GM13977 (cell line): ENCODE data around the gene OPTN.
A peak's percentile ranks its signal among the peaks of the same experiment; 100 is the strongest.

ENCODE experiments used
- DNase-seq: peaks from one replicate; pipeline ENCODE4 v3.0.0; 2012; ENCODE audit warnings: low spot score
- CTCF ChIP-seq: IDR thresholded peaks from 2 replicates; pipeline ENCODE4 v1.5.1; 2012; ENCODE audit warnings: mild to moderate bottlenecking, control low read depth; ENCODE audit not compliant: insufficient read depth; ENCODE audit errors: extremely low read depth, missing control alignments
- in situ Hi-C: fragments of 300-500 bp; cut with MboI; formaldehyde crosslinking; loops from one replicate; pipeline ENCODE4 v1.12.0; 2022; ENCODE audit warnings: low sequenced_read_pairs, low pct_unique_long_range_greater_than_20kb, mixed read lengths, inconsistent platforms; ENCODE audit not compliant: unreplicated experiment

OPTN gene

GRCh38 chr10:13168781-13169180 lies 68.8 kb downstream of the OPTN start:
- no peak for TF ChIP-seq CTCF
- in situ Hi-C loops = no loop called here
- no peak for DNase-seq

GRCh38 chr10:13173616-13174015 lies 73.7 kb downstream of the OPTN start:
- no peak for DNase-seq
- in situ Hi-C loops = no loop called here
- no peak for TF ChIP-seq CTCF

- in situ Hi-C loops = no loop called here
- TF ChIP-seq CTCF = no peak
- DNase-seq = peak; percentile 23
Measured at GRCh38 chr10:13180788-13181187, 80.8 kb downstream of the OPTN start.

- TF ChIP-seq CTCF = no peak
- no peak for DNase-seq
- in situ Hi-C loops = no loop called here
Measured at GRCh38 chr10:13182424-13182823, 82.5 kb downstream of the OPTN start.

GRCh38 chr10:13183625-13184024 lies 83.7 kb downstream of the OPTN start:
- no peak for TF ChIP-seq CTCF
- in situ Hi-C loops = no loop called here
- no peak for DNase-seq

GRCh38 chr10:13184276-13184675 lies 84.3 kb downstream of the OPTN start:
- no peak for DNase-seq
- in situ Hi-C loops = no loop called here
- no peak for TF ChIP-seq CTCF
